Body of pancreas (tissue), 4 donors: Measurements from ENCODE around the gene SKI. TPM values are rescaled to one million over a fixed set of nuclear protein-coding genes. Genes with fewer than 3 reads are reported as not detected.

ENCODE experiments used
- ATAC-seq: fragments of 150-250 bp; one replicate; pipeline ENCODE4 v1.9.1; 2016
- DNase-seq, 4 donors: peaks; one replicate each; pipeline ENCODE4 v3.0.0-alpha.2; 2019
- H3K27ac ChIP-seq, 4 donors: fragments of 200-600 bp; sonication (generic); 1 replicate in 3 of 4; 2 replicates in 1 of 4; pipeline versions ENCODE4 v1.5.1 to v1.6.1; 2016 to 2019; ENCODE audit warnings: mild to moderate bottlenecking in 1 of 4, mixed read lengths in 1 of 4, moderate library complexity in 1 of 4
- H3K27me3 ChIP-seq, 2 donors: fragments of 200-600 bp; sonication (generic); one replicate each; pipeline ENCODE4 v1.6.0; 2016; ENCODE audit warnings: mild to moderate bottlenecking in 1 of 2
- H3K36me3 ChIP-seq, 2 donors: fragments of 200-600 bp; sonication (generic); replicated peaks in 1 of 2; 2 replicates each; pipeline ENCODE4 v1.5.1; 2016; ENCODE audit warnings: low read depth in 2 of 2; ENCODE audit not compliant: insufficient read depth in 1 of 2
- H3K4me1 ChIP-seq: fragments of 200-600 bp; sonication (generic); one replicate; pipeline ENCODE4 v1.6.0; 2016
- H3K4me3 ChIP-seq, 2 donors: fragments of 200-600 bp; sonication (generic); 1 replicate in 1 of 2; 2 replicates in 1 of 2; pipeline ENCODE4 v1.5.1; 2016 to 2019
- H3K9me3 ChIP-seq, 3 donors: fragments of 200-600 bp; sonication (generic); 1 replicate in 2 of 3; 2 replicates in 1 of 3; pipeline ENCODE4 v1.5.1; 2016
- CTCF ChIP-seq, 7 experiments: fragments of 450-650 bp in 4 of 7; fragments of 200-600 bp in 3 of 7; sonication (generic) in 3 of 7; IDR thresholded peaks; one replicate each; pipeline ENCODE4 v1.5.1; 2016 to 2019; ENCODE audit warnings: antibody characterized with exemption in 7 of 7
- POLR2A ChIP-seq, 3 donors: fragments of 450-650 bp; IDR thresholded peaks; one replicate each; pipeline ENCODE4 v1.6.1; 2016; ENCODE audit warnings: antibody characterized with exemption in 3 of 3, mild to moderate bottlenecking in 2 of 3
- WGBS, 2 donors: methylation state at CpG; one replicate each; pipeline ENCODE4 v1.1.5; 2017; 5-methylcytosine and 5-hydroxymethylcytosine counted together
- intact Hi-C: fragments of 100-400 bp; cut with DNase I; formaldehyde crosslinking; loops from one replicate; pipeline ENCODE4 v1.15.1; 2023
- total RNA-seq, 2 donors: library from RNA; depleted of rRNA; stranded (reverse); fragments of >200 nt; gene quantifications; one replicate each; pipeline ENCODE4 v1.1.0, GENCODE V29; 2016

The SKI gene
- total RNA-seq, 2 donors from 2014 or later, result 15.8 to 33.0 TPM

- ATAC-seq (no peak), DNase-seq (no peak)
- Histone ChIP-seq H3K4me1 (peaks cover 42% of the 10 kb centered on the region), H3K36me3 (no peaks in the 10 kb centered on the region), H3K9me3 (no peaks in the 10 kb centered on the region), H3K27me3 (no peaks in the 10 kb centered on the region), H3K27ac (peak overlapping the region; percentile 70 to 85 (median 78)), H3K4me3 (no peak overlapping the region)
- intact Hi-C loops, result no loop called here
- WGBS, 2 donors, result 75 to 86% methylated on average over 9 to 11 of the region's 16 CpGs
- TF ChIP-seq CTCF (IDR thresholded peaks at IDR 0.05), result no peak
- TF ChIP-seq POLR2A (IDR thresholded peaks at IDR 0.05), result no peak
Measured at GRCh38 chr1:2206813-2207487, 21.2 kb upstream of the SKI start.

- peaks cover 58% of the 10 kb centered on the region for H3K4me1 ChIP-seq
- H3K27ac ChIP-seq, result peak overlapping the region; percentile 70 to 85 (median 78)
- no peak overlapping the region for H3K4me3 ChIP-seq
- WGBS, 2 donors, result 36 to 43% methylated on average over 15 to 24 of the region's 24 CpGs
- TF ChIP-seq POLR2A (IDR thresholded peaks at IDR 0.05) (peak in 1 of 3 donors; percentile 19), CTCF (IDR thresholded peaks at IDR 0.05) (peak in 4 of 7 experiments; percentile 20 to 47 (median 34))
- no peaks in the 10 kb centered on the region for H3K36me3 ChIP-seq
- DNase-seq (peak; percentile 75 to 93 (median 86)), ATAC-seq (peak; percentile 41)
- H3K9me3 ChIP-seq, result no peaks in the 10 kb centered on the region
- intact Hi-C loops, result no loop called here
- H3K27me3 ChIP-seq, result no peaks in the 10 kb centered on the region
Measured at GRCh38 chr1:2208309-2209239, 19.5 kb upstream of the SKI start.

- DNase-seq (no peak), ATAC-seq (no peak)
- H3K36me3 ChIP-seq, result no peaks in the 10 kb centered on the region
- H3K4me1 ChIP-seq, result peaks cover 60% of the 10 kb centered on the region
- no peaks in the 10 kb centered on the region for H3K27me3 ChIP-seq
- H3K27ac ChIP-seq, result peak overlapping the region in 3 of 4 donors; percentile 70 to 79 (median 76)
- H3K9me3 ChIP-seq, result no peaks in the 10 kb centered on the region
- no peak for TF ChIP-seq POLR2A (IDR thresholded peaks at IDR 0.05)
- TF ChIP-seq CTCF (IDR thresholded peaks at IDR 0.05), result no peak
- no peak overlapping the region for H3K4me3 ChIP-seq
- WGBS, 2 donors, result 80 to 89% methylated on average over 9 to 18 of the region's 18 CpGs
- intact Hi-C loops, result no loop called here
Measured at GRCh38 chr1:2209400-2210083, 18.6 kb upstream of the SKI start.

- intact Hi-C loops, result no loop called here
Measured at GRCh38 chr1:2210084-2210653, 17.9 kb upstream of the SKI start.

More at GRCh38 chr1:2210084-2210653, 17.9 kb upstream of the SKI start:
- no peaks in the 10 kb centered on the region for H3K27me3 ChIP-seq
- DNase-seq (no peak), ATAC-seq (no peak)
- no peak overlapping the region for H3K4me3 ChIP-seq
- peaks cover 63% of the 10 kb centered on the region for H3K4me1 ChIP-seq
- TF ChIP-seq CTCF (IDR thresholded peaks at IDR 0.05) (no peak), POLR2A (IDR thresholded peaks at IDR 0.05) (no peak)
- no peaks in the 10 kb centered on the region for H3K36me3 ChIP-seq
- no peaks in the 10 kb centered on the region for H3K9me3 ChIP-seq
- WGBS, 2 donors, result 82 to 93% methylated on average over 5 to 16 of the region's 19 CpGs
- no peak overlapping the region for H3K27ac ChIP-seq
